DOHH2 (cell line): ENCODE results near the gene APCS.

Source experiments
- H3F3A ChIP-seq: fragments of 200-600 bp; sonication (generic), shearing (Covaris generic); 2 replicates; pipeline ENCODE4 v1.6.0; 2016; ENCODE audit warnings: antibody characterized with exemption, mild to moderate bottlenecking; ENCODE audit not compliant: control insufficient read depth, insufficient read depth
- H3K27ac ChIP-seq: fragments of 200-600 bp; sonication (generic); 2 replicates; pipeline ENCODE4 v1.5.1; 2014; ENCODE audit warnings: low read depth, mild to moderate bottlenecking, low read length, moderate library complexity
- H3K27me3 ChIP-seq: fragments of 200-600 bp; sonication (generic); 2 replicates; pipeline ENCODE4 v1.6.1; 2014; ENCODE audit warnings: mild to moderate bottlenecking, low read length, mixed read lengths; ENCODE audit not compliant: control insufficient read depth
- H3K36me3 ChIP-seq: fragments of 200-600 bp; sonication (generic); 2 replicates; pipeline ENCODE4 v1.6.1; 2014; ENCODE audit warnings: mild to moderate bottlenecking, low read length, moderate library complexity, mixed read lengths; ENCODE audit not compliant: control insufficient read depth
- H3K4me1 ChIP-seq: fragments of 200-600 bp; sonication (generic); 2 replicates; pipeline ENCODE4 v1.6.1; 2014; ENCODE audit warnings: mild to moderate bottlenecking, low read length, mixed read lengths; ENCODE audit not compliant: control insufficient read depth
- H3K4me2 ChIP-seq: fragments of 200-600 bp; sonication (generic); 2 replicates; pipeline ENCODE4 v1.6.0; 2014; ENCODE audit warnings: mild to moderate bottlenecking, low read length, moderate library complexity
- H3K4me3 ChIP-seq: fragments of 200-600 bp; sonication (generic); 2 replicates; pipeline ENCODE4 v1.5.1; 2014; ENCODE audit warnings: mild to moderate bottlenecking, low read length, mixed read lengths
- H3K79me2 ChIP-seq: fragments of 200-600 bp; sonication (generic); 2 replicates; pipeline ENCODE4 v1.6.1; 2014; ENCODE audit warnings: mild to moderate bottlenecking, low read length, mixed read lengths; ENCODE audit not compliant: control insufficient read depth
- H3K9me2 ChIP-seq: fragments of 200-600 bp; sonication (generic); replicated peaks from 2 replicates; pipeline ENCODE4 v1.6.1; 2014; ENCODE audit warnings: mild to moderate bottlenecking, low read length, mixed read lengths; ENCODE audit not compliant: control insufficient read depth
- H3K9me3 ChIP-seq: fragments of 200-600 bp; sonication (generic); 2 replicates; pipeline ENCODE4 v1.6.1; 2014; ENCODE audit warnings: antibody characterized with exemption, low read length, mixed read lengths; ENCODE audit not compliant: control insufficient read depth, insufficient read depth
- H4K20me1 ChIP-seq: fragments of 200-600 bp; sonication (generic); 2 replicates; pipeline ENCODE4 v1.6.0; 2014; ENCODE audit warnings: low read depth, mild to moderate bottlenecking, antibody characterized with exemption, low read length, moderate library complexity; ENCODE audit not compliant: control insufficient read depth, insufficient read depth
- EZH2phosphoT487 ChIP-seq: fragments of 200-600 bp; sonication (generic); IDR thresholded peaks from 2 replicates; pipeline ENCODE4 v1.6.1; 2017; ENCODE audit warnings: borderline replicate concordance, mild to moderate bottlenecking, antibody characterized with exemption, low read length, moderate library complexity, mixed read lengths
- TF ChIP-seq, protein P1 (sequence below): fragments of 200-600 bp; sonication (generic); IDR thresholded peaks from one replicate; pipeline ENCODE4 v1.5.1; 2014; ENCODE audit warnings: antibody characterized with exemption, mild to moderate bottlenecking, low read depth, low read length; ENCODE audit not compliant: poor library complexity, severe bottlenecking

APCS gene

DNA sequence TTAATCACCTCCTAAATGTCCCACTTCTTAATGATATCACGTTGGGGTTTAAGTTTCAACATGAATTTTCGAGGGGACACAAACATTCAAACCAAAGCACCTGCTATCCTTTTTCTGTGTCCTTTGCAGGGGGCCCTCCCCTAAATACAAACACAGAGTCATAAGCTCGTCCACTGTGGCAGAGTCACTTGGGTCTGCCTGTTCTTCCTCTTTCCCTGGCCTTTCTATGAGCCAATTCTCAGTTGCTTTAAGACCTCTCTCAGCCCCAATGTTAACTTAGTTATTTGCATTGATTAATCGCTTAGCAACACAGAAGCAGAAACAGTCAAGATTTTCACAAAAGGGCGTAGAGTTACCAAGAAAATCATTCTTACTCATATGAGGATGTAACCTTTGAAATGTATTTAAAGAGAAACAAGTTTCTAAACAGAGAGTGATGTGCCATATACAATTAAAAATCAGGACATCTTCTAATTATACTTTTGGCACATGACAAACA is 14.9 kb downstream of the APCS start:
- H3K4me1 ChIP-seq, result no peaks in the 10 kb centered on the region
- H3K36me3 ChIP-seq, result no peaks in the 10 kb centered on the region
- no peaks in the 10 kb centered on the region for H3K79me2 ChIP-seq
- H4K20me1 ChIP-seq, result no peaks in the 10 kb centered on the region
- H3K9me3 ChIP-seq, result no peaks in the 10 kb centered on the region
- no peak overlapping the region for H3K4me3 ChIP-seq
- H3F3A ChIP-seq, result no peaks in the 10 kb centered on the region
- no peak overlapping the region for H3K27ac ChIP-seq
- H3K27me3 ChIP-seq, result no peaks in the 10 kb centered on the region
- H3K4me2 ChIP-seq, result no peak overlapping the region
- no peaks in the 10 kb centered on the region for H3K9me2 ChIP-seq
- TF ChIP-seq EZH2phosphoT487, result no peak
- TF ChIP-seq, protein P1, sequence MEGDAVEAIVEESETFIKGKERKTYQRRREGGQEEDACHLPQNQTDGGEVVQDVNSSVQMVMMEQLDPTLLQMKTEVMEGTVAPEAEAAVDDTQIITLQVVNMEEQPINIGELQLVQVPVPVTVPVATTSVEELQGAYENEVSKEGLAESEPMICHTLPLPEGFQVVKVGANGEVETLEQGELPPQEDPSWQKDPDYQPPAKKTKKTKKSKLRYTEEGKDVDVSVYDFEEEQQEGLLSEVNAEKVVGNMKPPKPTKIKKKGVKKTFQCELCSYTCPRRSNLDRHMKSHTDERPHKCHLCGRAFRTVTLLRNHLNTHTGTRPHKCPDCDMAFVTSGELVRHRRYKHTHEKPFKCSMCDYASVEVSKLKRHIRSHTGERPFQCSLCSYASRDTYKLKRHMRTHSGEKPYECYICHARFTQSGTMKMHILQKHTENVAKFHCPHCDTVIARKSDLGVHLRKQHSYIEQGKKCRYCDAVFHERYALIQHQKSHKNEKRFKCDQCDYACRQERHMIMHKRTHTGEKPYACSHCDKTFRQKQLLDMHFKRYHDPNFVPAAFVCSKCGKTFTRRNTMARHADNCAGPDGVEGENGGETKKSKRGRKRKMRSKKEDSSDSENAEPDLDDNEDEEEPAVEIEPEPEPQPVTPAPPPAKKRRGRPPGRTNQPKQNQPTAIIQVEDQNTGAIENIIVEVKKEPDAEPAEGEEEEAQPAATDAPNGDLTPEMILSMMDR, result no peak

GRCh38 chr1:159612211-159612885 is 24.7 kb downstream of the APCS start:
- Histone ChIP-seq H3K4me2 (no peak overlapping the region), H3K4me3 (no peak overlapping the region), H3F3A (no peaks in the 10 kb centered on the region), H3K4me1 (no peaks in the 10 kb centered on the region), H3K79me2 (no peaks in the 10 kb centered on the region), H3K27ac (no peak overlapping the region), H3K9me2 (no peaks in the 10 kb centered on the region), H4K20me1 (no peaks in the 10 kb centered on the region), H3K36me3 (no peaks in the 10 kb centered on the region), H3K9me3 (no peaks in the 10 kb centered on the region), H3K27me3 (peaks cover 4% of the 10 kb centered on the region; the same call in 1 of the 2 replicates)
- TF ChIP-seq, protein P1, result no peak
- no peak for TF ChIP-seq EZH2phosphoT487

DNA sequence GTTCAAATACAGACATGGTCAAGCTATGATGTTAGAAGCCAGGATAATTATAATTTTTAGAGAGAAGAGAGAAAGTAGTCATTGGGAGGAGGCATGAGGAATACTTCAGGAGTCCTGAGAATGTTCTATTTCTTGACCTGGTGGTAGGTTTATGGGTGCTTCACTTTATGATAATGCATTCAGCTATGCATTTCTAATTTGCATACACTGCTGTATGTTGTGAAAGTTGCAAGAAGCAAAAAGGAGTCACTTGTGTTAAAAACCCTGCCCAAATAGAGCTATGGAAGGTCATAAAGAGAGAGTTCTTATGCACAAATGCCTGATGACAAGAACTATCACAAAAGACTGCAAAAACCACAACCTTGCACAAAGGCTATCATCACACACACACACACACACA is 45.3 kb downstream of the APCS start:
- Histone ChIP-seq H3K27ac (no peak overlapping the region), H3K4me1 (no peaks in the 10 kb centered on the region), H3K9me3 (no peaks in the 10 kb centered on the region), H3K27me3 (no peaks in the 10 kb centered on the region), H3K4me2 (no peak overlapping the region), H3K79me2 (no peaks in the 10 kb centered on the region), H3K9me2 (no peaks in the 10 kb centered on the region), H4K20me1 (no peaks in the 10 kb centered on the region), H3K36me3 (no peaks in the 10 kb centered on the region), H3F3A (no peaks in the 10 kb centered on the region), H3K4me3 (no peak overlapping the region)
- TF ChIP-seq, protein P1, result no peak
- no peak for TF ChIP-seq EZH2phosphoT487
